Liver (tissue), 3 donors: Measurements from ENCODE around the gene ISG15.

Experiments
- RAD21 ChIP-seq, 2 donors: IDR thresholded peaks; 2 replicates each; pipeline ENCODE4 v1.6.1; 2016; ENCODE audit warnings: antibody characterized with exemption in 2 of 2, mild to moderate bottlenecking in 2 of 2
- YY1 ChIP-seq: IDR thresholded peaks from 2 replicates; pipeline ENCODE4 v1.6.1; 2016; ENCODE audit warnings: antibody characterized with exemption, mild to moderate bottlenecking
- TF ChIP-seq, protein P1 (sequence below): IDR thresholded peaks from 2 replicates; pipeline ENCODE4 v1.6.1; 2016; ENCODE audit warnings: antibody characterized with exemption
- TF ChIP-seq, protein P2 (sequence below): fragments of 150-350 bp; IDR thresholded peaks from 2 replicates; pipeline ENCODE4 v1.5.1; 2017; ENCODE audit warnings: improper control_type of control experiment, low read depth, low read length; ENCODE audit not compliant: missing input control
- TF ChIP-seq, protein P3 (sequence below): IDR thresholded peaks from 2 replicates; pipeline ENCODE4 v1.6.1; 2016; ENCODE audit warnings: antibody characterized with exemption, mild to moderate bottlenecking
- donor health status: healthy.
- donor health status: healthy.

DNA sequence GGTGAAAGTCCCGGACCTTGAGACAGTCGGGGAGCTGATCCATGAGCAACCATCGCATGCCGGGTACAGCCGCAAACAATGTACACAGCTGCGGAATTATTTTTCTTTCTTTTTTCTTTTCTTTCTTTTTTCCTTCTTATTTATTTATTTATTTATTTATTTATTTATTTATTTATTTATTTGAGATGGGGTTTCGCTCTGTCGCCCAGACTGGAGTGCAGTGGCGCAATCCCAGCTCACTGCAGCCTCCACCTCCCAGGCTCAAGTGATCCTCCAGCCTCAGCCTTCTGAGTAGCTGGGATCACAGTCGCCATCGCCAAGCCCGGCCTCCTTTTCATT lies 28.9 kb upstream of the ISG15 start:
- TF ChIP-seq, protein P1, sequence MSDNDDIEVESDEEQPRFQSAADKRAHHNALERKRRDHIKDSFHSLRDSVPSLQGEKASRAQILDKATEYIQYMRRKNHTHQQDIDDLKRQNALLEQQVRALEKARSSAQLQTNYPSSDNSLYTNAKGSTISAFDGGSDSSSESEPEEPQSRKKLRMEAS: no peak
- TF ChIP-seq, protein P2, sequence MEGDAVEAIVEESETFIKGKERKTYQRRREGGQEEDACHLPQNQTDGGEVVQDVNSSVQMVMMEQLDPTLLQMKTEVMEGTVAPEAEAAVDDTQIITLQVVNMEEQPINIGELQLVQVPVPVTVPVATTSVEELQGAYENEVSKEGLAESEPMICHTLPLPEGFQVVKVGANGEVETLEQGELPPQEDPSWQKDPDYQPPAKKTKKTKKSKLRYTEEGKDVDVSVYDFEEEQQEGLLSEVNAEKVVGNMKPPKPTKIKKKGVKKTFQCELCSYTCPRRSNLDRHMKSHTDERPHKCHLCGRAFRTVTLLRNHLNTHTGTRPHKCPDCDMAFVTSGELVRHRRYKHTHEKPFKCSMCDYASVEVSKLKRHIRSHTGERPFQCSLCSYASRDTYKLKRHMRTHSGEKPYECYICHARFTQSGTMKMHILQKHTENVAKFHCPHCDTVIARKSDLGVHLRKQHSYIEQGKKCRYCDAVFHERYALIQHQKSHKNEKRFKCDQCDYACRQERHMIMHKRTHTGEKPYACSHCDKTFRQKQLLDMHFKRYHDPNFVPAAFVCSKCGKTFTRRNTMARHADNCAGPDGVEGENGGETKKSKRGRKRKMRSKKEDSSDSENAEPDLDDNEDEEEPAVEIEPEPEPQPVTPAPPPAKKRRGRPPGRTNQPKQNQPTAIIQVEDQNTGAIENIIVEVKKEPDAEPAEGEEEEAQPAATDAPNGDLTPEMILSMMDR: no peak
- TF ChIP-seq YY1 (no peak), RAD21 (IDR thresholded peaks at IDR 0.05) (no peak)
- TF ChIP-seq, protein P3, sequence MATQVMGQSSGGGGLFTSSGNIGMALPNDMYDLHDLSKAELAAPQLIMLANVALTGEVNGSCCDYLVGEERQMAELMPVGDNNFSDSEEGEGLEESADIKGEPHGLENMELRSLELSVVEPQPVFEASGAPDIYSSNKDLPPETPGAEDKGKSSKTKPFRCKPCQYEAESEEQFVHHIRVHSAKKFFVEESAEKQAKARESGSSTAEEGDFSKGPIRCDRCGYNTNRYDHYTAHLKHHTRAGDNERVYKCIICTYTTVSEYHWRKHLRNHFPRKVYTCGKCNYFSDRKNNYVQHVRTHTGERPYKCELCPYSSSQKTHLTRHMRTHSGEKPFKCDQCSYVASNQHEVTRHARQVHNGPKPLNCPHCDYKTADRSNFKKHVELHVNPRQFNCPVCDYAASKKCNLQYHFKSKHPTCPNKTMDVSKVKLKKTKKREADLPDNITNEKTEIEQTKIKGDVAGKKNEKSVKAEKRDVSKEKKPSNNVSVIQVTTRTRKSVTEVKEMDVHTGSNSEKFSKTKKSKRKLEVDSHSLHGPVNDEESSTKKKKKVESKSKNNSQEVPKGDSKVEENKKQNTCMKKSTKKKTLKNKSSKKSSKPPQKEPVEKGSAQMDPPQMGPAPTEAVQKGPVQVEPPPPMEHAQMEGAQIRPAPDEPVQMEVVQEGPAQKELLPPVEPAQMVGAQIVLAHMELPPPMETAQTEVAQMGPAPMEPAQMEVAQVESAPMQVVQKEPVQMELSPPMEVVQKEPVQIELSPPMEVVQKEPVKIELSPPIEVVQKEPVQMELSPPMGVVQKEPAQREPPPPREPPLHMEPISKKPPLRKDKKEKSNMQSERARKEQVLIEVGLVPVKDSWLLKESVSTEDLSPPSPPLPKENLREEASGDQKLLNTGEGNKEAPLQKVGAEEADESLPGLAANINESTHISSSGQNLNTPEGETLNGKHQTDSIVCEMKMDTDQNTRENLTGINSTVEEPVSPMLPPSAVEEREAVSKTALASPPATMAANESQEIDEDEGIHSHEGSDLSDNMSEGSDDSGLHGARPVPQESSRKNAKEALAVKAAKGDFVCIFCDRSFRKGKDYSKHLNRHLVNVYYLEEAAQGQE: no peak
